ENCODE results near the gene COQ10A. TPM values are rescaled to one million over a fixed set of nuclear protein-coding genes. Genes with fewer than 3 reads are reported as not detected.
A peak's percentile ranks its signal among the peaks of the same experiment; 100 is the strongest.

Gene COQ10A
- total and polyA plus RNA-seq, 9 of the 15 experiments (the other 6 are each of a cell fraction or from before 2014, with no cell fraction given): 3.1 to 26.4 (median 12.7) TPM

DNA sequence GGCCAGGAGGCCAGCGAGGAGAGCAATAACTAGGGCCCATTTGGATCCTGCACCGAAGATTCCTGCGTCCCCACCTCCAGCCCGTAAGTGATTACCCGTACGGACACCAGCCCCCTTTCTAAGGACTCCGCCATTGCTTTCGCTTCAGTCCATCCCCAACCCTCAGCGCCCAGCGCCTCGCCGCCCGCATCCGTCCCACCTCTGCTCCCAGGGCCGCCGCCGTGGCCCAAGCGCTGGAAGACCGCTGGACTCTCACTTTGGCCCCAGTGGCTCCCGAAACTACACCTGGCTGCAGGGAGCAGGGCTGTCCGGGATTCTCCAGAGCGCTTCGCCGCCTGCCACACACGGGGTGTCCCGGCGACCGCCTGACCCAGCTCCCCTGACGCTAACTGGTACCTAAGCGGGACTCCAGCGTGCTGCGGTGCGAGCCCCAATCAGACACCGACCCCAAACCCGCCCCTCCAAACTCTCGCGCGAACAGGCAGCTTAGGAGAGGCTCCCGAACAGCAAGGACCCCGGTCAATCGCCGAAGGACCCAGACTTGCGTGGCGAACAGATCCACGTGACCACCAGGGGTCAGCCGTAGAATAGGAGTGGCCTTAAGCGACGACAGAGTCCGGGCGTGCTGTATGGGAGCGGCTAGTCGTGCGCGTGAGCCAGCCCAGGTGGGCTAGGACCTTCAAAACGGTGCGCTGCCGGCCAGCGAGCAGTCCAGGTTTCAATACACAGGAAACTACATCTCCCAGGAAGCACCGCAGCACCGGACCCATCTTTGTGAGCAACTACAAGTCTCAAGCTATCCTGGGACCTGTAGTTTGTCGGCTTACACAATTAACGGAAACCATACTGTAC, 49.1 kb downstream of the COQ10A start, which contains the start of gene CNPY2 (continued):
- TF ChIP-seq ZNF696 (CRISPR knock-in tag; conservative IDR thresholded peaks at IDR 0.05) (no peak), YY1 (IDR thresholded peaks at IDR 0.05; ENCODE audit: borderline replicate concordance in 1 of 3, control insufficient read depth in 1 of 3, extremely low read depth in 1 of 3, insufficient read depth in 3 of 3, insufficient read length in 1 of 3, insufficient replicate concordance in 2 of 3, low read depth in 1 of 3, low read length in 2 of 3) (peak; percentile 28 to 81 (median 72)), FOXA1 (IDR thresholded peaks at IDR 0.05; ENCODE audit: borderline replicate concordance) (no peak), HINFP (tag; conservative IDR thresholded peaks at IDR 0.05; ENCODE audit: low read depth) (0 out of 2 replicates have a peak, but pooled peaks have one; percentile 43), SIX5 (IDR thresholded peaks at IDR 0.05; ENCODE audit: borderline replicate concordance in 1 of 2, insufficient read depth in 1 of 2, low read depth in 1 of 2, low read length in 2 of 2) (peak; percentile 96 to 97), ZNF232 (CRISPR knock-in tag; IDR thresholded peaks at IDR 0.05) (peak; percentile 66; the same call in 1 of the 2 replicates), NKRF (IDR thresholded peaks at IDR 0.05; ENCODE audit: borderline replicate concordance) (peak; percentile 73), ZFX (CRISPR knock-in tag; IDR thresholded peaks at IDR 0.05) (peak; percentile 75), MAZ (CRISPR knock-in tag; conservative IDR thresholded peaks at IDR 0.05 in 1 of 2, IDR thresholded peaks at IDR 0.05 in 1 of 2) (peak; percentile 33 to 73; a peak in 3 of 4 replicates), MTA3 (IDR thresholded peaks at IDR 0.05; ENCODE audit: borderline replicate concordance) (peak; percentile 28; the same call in 1 of the 2 replicates), CREB1 (IDR thresholded peaks at IDR 0.05) (no peak; the same call in 1 of the 2 replicates), CREB1 (CRISPR knock-in tag; IDR thresholded peaks at IDR 0.05) (peak; percentile 77), ZNF23 (CRISPR knock-in tag; IDR thresholded peaks at IDR 0.05) (no peak), SP1 (CRISPR knock-in tag; IDR thresholded peaks at IDR 0.05) (peak; percentile 84)
- TF ChIP-seq, protein P1, sequence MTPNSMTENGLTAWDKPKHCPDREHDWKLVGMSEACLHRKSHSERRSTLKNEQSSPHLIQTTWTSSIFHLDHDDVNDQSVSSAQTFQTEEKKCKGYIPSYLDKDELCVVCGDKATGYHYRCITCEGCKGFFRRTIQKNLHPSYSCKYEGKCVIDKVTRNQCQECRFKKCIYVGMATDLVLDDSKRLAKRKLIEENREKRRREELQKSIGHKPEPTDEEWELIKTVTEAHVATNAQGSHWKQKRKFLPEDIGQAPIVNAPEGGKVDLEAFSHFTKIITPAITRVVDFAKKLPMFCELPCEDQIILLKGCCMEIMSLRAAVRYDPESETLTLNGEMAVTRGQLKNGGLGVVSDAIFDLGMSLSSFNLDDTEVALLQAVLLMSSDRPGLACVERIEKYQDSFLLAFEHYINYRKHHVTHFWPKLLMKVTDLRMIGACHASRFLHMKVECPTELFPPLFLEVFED (CRISPR knock-in tag; conservative IDR thresholded peaks at IDR 0.05): no peak
- TF ChIP-seq, protein P2, sequence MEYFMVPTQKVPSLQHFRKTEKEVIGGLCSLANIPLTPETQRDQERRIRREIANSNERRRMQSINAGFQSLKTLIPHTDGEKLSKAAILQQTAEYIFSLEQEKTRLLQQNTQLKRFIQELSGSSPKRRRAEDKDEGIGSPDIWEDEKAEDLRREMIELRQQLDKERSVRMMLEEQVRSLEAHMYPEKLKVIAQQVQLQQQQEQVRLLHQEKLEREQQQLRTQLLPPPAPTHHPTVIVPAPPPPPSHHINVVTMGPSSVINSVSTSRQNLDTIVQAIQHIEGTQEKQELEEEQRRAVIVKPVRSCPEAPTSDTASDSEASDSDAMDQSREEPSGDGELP (CRISPR knock-in tag; IDR thresholded peaks at IDR 0.05; ENCODE audit: borderline replicate concordance): peak; percentile 95

Measured in K562 (cell line).